Hindlimb muscle (tissue), 1 donor: ENCODE data around the gene WDFY2. TPM values are rescaled to one million over a fixed set of nuclear protein-coding genes. Genes with fewer than 3 reads are reported as not detected.

Experiments
- DNase-seq: peaks from one replicate; pipeline ENCODE4 v3.0.0-alpha.2; 2013
- polyA plus RNA-seq: library from polyadenylated mRNA; unstranded; fragments of 120-200 nt; gene quantifications from one replicate; pipeline ENCODE4 v1.2.1, GENCODE V29; 2013; ENCODE audit not compliant: insufficient read length

Gene WDFY2
- polyA plus RNA-seq, 1 donor: 7.1 TPM

DNA sequence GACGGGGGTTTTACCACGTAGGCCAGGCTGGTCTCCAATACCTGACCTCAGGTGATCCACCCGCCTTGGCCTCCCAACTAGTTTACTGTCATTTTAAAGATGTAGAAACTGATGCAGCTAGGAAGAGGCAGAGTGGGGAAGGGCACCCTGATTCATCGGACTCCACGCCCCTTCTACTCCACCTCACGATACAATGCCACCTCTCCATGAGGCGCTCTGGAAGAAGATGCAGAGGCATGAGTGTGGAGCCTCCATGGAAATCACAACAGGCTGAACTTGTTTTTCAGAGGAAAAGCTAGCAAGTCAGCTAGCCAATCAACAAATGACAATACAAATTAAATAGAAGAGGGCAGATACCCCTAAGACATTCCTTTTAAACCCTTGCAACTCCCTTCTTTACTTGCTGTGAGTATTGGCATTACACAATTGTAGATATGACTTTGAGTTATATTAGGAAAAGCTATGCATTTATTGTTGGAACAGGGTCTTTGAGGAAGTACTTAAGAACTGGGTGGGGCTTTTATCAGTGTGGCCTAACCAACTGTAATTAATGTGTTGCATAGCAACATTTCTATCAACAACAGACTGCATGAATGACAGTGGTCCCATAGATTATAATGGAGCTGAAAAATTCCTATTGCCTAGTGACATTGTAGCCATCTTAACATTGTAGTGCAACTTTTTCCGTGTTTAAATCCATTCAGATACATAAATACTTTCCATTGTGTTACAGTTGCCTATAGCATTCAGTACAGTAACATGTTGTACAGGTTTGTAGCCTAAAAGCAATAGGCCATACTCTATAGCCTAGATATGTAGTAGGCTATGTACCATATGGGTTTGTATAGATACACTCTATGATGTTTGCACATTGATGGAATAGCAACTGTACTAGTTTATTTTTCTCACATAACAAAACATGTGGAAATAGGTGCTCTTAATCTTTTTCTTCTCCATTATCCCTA is 17.6 kb downstream of the WDFY2 start:
- DNase-seq: no peak

DNA sequence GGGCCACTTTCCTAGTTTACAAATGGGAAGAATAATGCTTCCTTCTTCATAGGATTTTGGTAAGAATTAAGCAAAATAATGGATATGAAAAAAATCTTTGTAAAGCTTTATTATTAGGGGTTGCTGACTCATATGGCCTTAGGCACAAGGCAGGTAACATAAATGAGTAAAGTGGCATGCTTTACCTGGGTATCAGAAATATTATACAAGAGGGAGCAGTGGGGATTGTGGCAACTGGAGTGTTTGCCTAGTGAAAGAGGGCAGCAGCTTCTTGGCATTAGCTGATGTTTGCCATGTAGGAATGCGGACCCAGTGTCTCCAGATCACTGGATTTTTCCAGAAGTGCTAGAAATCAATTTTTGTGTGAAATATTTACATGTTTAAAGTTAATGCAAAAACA is 19.5 kb downstream of the WDFY2 start:
- no peak for DNase-seq

GRCh38 chr13:51605698-51606097 is 21.4 kb downstream of the WDFY2 start:
- DNase-seq: no peak

- no peak for DNase-seq
These were observed 22.9 kb downstream of the WDFY2 start for GRCh38 chr13:51607165-51607564.

GRCh38 chr13:51608857-51609406 is 24.7 kb downstream of the WDFY2 start:
- DNase-seq: no peak

- DNase-seq: no peak
These were observed 28.6 kb downstream of the WDFY2 start for GRCh38 chr13:51612867-51613266.

DNA sequence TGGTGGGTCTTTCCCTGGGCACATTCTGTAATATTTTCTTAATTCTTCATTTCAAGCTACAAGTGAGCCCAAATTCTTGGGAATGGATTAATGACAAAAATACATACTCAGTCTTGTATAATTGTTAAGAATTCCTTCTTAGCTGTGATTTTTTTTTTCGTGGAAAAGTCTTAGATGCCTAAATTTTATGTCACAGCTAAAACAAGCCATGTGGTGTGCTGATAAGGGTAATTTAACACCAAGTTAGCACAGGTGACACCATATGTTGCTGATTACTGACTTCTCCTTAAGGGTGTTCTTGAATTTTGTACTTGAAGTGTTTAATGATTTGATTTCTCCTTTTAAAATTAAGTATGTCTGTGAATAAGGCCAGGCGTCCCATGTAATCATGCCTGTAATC is 29.3 kb downstream of the WDFY2 start:
- no peak for DNase-seq

GRCh38 chr13:51614350-51614786 is 30.1 kb downstream of the WDFY2 start:
- DNase-seq: peak; percentile 42

- DNase-seq: no peak
These were observed 34.4 kb downstream of the WDFY2 start for GRCh38 chr13:51618626-51619025.

- peak; percentile 24 for DNase-seq
These were observed 35.4 kb downstream of the WDFY2 start for GRCh38 chr13:51619614-51620013.

GRCh38 chr13:51620165-51620983 is 36.1 kb downstream of the WDFY2 start:
- DNase-seq: peak; percentile 36

DNA sequence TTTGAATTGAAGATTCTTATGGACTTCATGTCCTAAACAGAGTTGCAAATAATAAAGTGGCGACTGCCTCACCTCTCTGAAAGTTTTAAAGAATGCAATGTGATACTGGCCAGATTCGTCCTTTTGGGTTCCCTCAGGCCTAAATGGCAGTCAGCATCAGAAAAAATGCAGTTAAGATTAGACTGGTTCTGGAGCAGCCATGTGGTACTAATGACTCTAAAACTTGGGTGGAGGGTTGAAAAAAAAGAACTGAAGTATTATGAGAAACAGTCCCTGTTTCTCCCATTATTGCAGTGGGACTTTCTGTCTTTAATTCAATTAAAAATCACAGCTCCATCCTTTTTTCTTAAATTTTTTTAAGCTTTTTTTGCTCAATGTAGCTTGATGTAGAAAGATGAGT is 37.3 kb downstream of the WDFY2 start:
- DNase-seq: no peak

GRCh38 chr13:51623473-51623872 is 39.2 kb downstream of the WDFY2 start:
- no peak for DNase-seq

- no peak for DNase-seq
These were observed 39.9 kb downstream of the WDFY2 start for GRCh38 chr13:51624207-51624606.

DNA sequence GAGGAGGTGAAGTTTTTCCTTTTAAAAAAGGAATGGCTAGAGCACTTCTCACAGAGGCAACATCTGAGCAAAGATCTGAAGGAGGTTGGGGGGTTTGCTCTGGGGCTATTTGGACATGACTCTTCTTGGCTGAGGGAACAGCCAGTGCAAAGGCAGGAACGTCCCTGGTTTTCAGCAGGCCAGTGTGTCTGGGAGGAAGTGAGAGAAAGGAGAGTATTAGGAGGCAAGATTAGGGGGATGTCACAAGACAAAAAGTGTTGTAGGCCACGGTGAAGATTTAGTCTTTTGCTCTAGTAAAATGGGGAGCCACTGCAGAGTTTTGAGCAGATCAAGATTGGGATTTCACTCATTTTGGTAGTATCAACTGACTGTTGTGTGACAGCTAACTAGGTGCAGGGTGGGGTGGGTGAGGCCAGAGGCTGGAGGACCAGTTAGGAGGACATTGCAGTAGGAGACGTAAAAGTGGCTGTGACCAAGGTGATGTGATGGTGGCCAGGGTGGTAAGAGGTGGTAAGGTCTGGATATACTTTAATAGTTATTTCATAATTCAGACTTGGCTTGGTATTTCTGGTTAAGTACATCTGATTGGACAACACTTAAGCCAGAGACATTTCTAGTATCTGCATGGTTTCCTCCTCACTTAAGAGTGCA is 40.6 kb downstream of the WDFY2 start:
- DNase-seq: no peak

GRCh38 chr13:51625555-51626345 is 41.5 kb downstream of the WDFY2 start:
- DNase-seq: no peak

GRCh38 chr13:51626749-51627148 is 42.5 kb downstream of the WDFY2 start:
- no peak for DNase-seq

GRCh38 chr13:51628059-51628852 is 44.0 kb downstream of the WDFY2 start:
- DNase-seq: no peak

DNA sequence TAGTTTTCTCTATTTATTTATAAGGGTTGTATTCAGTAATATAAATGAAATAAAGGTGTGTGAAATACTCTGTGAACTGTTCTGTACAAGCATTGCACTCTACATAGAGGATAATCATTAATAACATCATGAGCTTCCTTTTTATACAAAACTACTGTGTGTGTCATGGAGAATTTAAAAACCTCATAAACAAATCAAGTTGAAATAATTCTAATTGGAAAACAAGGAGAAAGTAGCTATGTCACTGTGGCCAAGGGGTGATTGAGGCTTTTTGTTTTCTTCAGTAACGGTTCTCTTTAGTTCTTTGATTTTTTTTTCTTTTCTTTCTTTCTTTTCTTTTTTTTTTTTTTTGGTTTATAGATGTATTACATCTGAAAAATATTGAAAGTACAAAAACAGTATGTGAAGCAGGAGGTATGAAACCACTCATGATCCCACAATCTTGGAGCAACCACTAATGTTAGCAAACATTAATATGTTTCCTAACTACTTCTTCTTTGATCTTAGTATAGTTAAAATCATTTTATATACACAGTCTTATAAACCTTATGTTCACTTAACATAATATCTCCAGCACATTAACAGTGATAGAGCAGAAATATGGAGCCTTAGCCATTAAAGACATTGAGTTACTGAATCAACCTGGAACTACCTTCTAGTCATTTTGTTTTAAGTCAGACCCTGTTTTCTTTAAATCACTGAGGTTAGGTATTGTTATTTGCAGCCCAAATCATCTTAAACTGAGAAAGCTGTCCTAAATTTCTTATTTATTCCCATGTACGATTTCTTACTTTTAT is 45.4 kb downstream of the WDFY2 start:
- no peak for DNase-seq

DNA sequence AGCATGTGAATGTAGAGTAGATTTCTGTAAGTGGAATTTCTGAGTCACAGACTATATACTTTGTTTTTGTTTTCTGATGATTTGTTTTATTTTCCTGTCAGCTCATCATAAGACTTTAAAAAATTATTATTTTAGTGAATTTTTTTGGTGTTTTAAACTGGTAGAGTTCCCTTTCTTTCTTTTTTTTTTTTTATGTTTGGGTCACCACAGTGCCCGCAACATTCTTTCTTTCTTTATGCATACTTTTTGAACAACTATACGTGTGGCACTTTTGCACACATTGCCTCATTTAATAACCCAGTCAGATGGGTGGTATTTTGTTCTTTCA is 46.0 kb downstream of the WDFY2 start:
- DNase-seq: no peak
